HG02938 (cell line): ENCODE results near the gene ASPM.
"Not testable (repeated sequence)": the region's sequence is repeated elsewhere in the genome, so short reads cannot be mapped to it uniquely, and the experiment has no call there.

Source experiments
- ATAC-seq: cut with Tn5 transposase; IDR thresholded peaks from one replicate; pipeline ENCODE4 v1.9.1; 2021; ENCODE audit warnings: mild to moderate bottlenecking, moderate library complexity; ENCODE audit not compliant: unreplicated experiment

ASPM gene

GRCh38 chr1:197092491-197093023 is 53.9 kb downstream of the ASPM start:
- ATAC-seq = no peak

- peak; percentile 48 for ATAC-seq
These were observed 63.0 kb downstream of the ASPM start for GRCh38 chr1:197083474-197083873.

- ATAC-seq = no peak
These were observed 65.2 kb downstream of the ASPM start for GRCh38 chr1:197081117-197081753.

- no peak for ATAC-seq
These were observed 66.1 kb downstream of the ASPM start for GRCh38 chr1:197080323-197080722.

GRCh38 chr1:197076585-197076984 is 69.9 kb downstream of the ASPM start:
- peak; percentile 67 for ATAC-seq

GRCh38 chr1:197073978-197074377 is 72.5 kb downstream of the ASPM start:
- ATAC-seq = no peak

- no peak for ATAC-seq
These were observed 79.0 kb downstream of the ASPM start for GRCh38 chr1:197067457-197067818.

- ATAC-seq = no peak
These were observed 79.6 kb downstream of the ASPM start, which contains the start of gene F13B for GRCh38 chr1:197066719-197067456. F13B (minus strand) TSS chr1:197067260; CDS start chr1:197067223, 37 bp downstream.

- ATAC-seq = no peak
These were observed 80.2 kb downstream of the ASPM start for GRCh38 chr1:197066277-197066676.

- no peak for ATAC-seq
These were observed 80.9 kb downstream of the ASPM start for GRCh38 chr1:197065559-197065958.

GRCh38 chr1:197063212-197063611 is 83.3 kb downstream of the ASPM start:
- peak; percentile 24 for ATAC-seq

GRCh38 chr1:197062692-197063091 is 83.8 kb downstream of the ASPM start:
- ATAC-seq = peak; percentile 93

- no peak for ATAC-seq
These were observed 97.4 kb downstream of the ASPM start for GRCh38 chr1:197049100-197049499.

GRCh38 chr1:197042676-197043341 is 103.7 kb downstream of the ASPM start:
- ATAC-seq = no peak

- ATAC-seq = peak; percentile 73
These were observed 104.7 kb downstream of the ASPM start for GRCh38 chr1:197041486-197042353.

- no peak for ATAC-seq
These were observed 109.6 kb downstream of the ASPM start for GRCh38 chr1:197036861-197037260.

GRCh38 chr1:197034631-197035339 is 111.7 kb downstream of the ASPM start:
- ATAC-seq = not testable (repeated sequence)
